OCI-LY7 (cell line): ENCODE results near the gene SNX14.

Experiments
- CTCF ChIP-seq: fragments of 200-600 bp; sonication (generic); conservative IDR thresholded peaks from 2 replicates; pipeline ENCODE4 v1.5.1; 2014; ENCODE audit warnings: mild to moderate bottlenecking, antibody characterized with exemption, low read length, moderate library complexity, mixed read lengths
- EZH2phosphoT487 ChIP-seq: fragments of 200-600 bp; sonication (generic); IDR thresholded peaks from 2 replicates; pipeline ENCODE4 v1.6.1; 2018; ENCODE audit warnings: low read depth, borderline replicate concordance, mild to moderate bottlenecking, mixed run types, antibody characterized with exemption, low read length, moderate library complexity, mixed read lengths

DNA sequence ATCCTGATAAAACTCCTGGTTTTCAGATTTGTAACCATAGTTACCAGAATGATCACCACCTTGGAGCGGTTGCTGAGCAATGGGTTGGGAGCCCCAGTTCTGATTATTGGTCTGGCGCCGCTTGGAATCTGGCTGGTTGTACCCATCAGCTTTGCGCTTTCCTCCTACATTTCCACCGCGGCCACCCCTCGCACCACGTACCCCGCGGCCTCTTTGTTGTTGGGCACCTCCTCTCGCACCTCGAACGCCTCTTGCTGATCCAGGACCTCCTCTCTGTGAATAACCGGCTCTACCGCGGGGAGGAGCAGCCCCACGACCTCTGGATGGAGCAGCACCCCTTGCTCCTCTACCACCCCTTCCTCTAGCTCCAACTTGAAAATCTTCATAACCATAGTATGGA lies 21.1 kb upstream of the SNX14 start:
- TF ChIP-seq EZH2phosphoT487 (no peak), CTCF (no peak)
